Prostate gland (tissue), 2 donors: ENCODE results near the gene RHBDL3.

ENCODE experiments used
- CTCF ChIP-seq, 4 experiments: fragments of 200-600 bp in 2 of 4; fragments of 450-650 bp in 2 of 4; sonication (generic) in 2 of 4; IDR thresholded peaks; 1 replicate in 3 of 4; 2 replicates in 1 of 4; pipeline ENCODE4 v1.5.1; 2016 to 2019; ENCODE audit warnings: antibody characterized with exemption in 4 of 4, mild to moderate bottlenecking in 2 of 4, moderate library complexity in 2 of 4
- POLR2AphosphoS5 ChIP-seq: sonication (generic); formaldehyde crosslinking; IDR thresholded peaks from one replicate; pipeline ENCODE4 v1.6.1; 2017; ENCODE audit warnings: antibody characterized with exemption

- TF ChIP-seq CTCF (IDR thresholded peaks at IDR 0.05), result no peak
- no peak for TF ChIP-seq POLR2AphosphoS5
Measured at GRCh38 chr17:32276171-32276601, 10.6 kb downstream of the RHBDL3 start.
